Measurements from ENCODE around the gene LRRFIP1. TPM values are rescaled to one million over a fixed set of nuclear protein-coding genes. Genes with fewer than 3 reads are reported as not detected.
A peak's percentile ranks its signal among the peaks of the same experiment; 100 is the strongest.

Gene LRRFIP1
- total and polyA plus RNA-seq, 9 of the 15 experiments (the other 6 are each of a cell fraction or from before 2014, with no cell fraction given) = 13.1 to 45.2 (median 31.3) TPM

- H4K20me1 ChIP-seq (replicated peaks; ENCODE audit: control insufficient read depth, insufficient read depth, low read length) = no peaks in the 10 kb centered on the region
- peak overlapping the region in 1 of 2 experiments; percentile 84; a peak in 2 of 4 replicates for H3K9ac ChIP-seq (ENCODE audit: insufficient read depth in 1 of 2, low read depth in 2 of 2, low read length in 2 of 2)
- H3K4me2 ChIP-seq (ENCODE audit: insufficient read depth, low read length) = no peak overlapping the region
- peaks cover 2% of the 10 kb centered on the region for H3K9me1 ChIP-seq (ENCODE audit: control insufficient read depth, insufficient read depth, low read length)
- in situ Hi-C loops (cut with MboI) = no loop called here
- BruUV-seq (replicated peaks) = no TSS peak
- FAIRE-seq (no peak), ATAC-seq (peak; percentile 69), DNase-seq (ENCODE audit: extremely low read depth in 1 of 4, low spot score in 3 of 4) (peak in 1 of 4 experiments; percentile 5)
- intact Hi-C loops (cut with micrococcal nuclease) = no loop called here
- ChIA-PET POLR2A (interaction anchor here (1.0 kb wide), 1 partner anchor 119 kb away, joined by 3 read pairs; no protein-coding TSS in a partner anchor), CTCF (ENCODE audit: low intra/inter-chr PET ratio) (no interaction called here)
- no peaks in the 10 kb centered on the region for H3K27me3 ChIP-seq (ENCODE audit: control insufficient read depth in 2 of 2, insufficient read depth in 2 of 2, low read length in 2 of 2)
- no peaks in the 10 kb centered on the region; the same call in 2 of the 3 replicates for H3K79me2 ChIP-seq (ENCODE audit: control insufficient read depth, insufficient read depth, low read length)
- no peaks in the 10 kb centered on the region for H3K9me3 ChIP-seq (replicated peaks; ENCODE audit: control insufficient read depth, insufficient read depth, low read depth, low read length)
- H2AFZ ChIP-seq (ENCODE audit: low read depth, low read length) = no peak overlapping the region
- H3K4me3 ChIP-seq = no peak overlapping the region
- 52% methylated on average over 11 of the region's 13 CpGs for WGBS (ENCODE audit: insufficient coverage, low coverage, missing lambda C conversion rate)
- peaks cover 0 to 11% of the 10 kb centered on the region in 2 experiments; a peak in 3 of 5 replicates for H3K4me1 ChIP-seq (replicated peaks in 1 of 2; ENCODE audit: control insufficient read depth in 2 of 2, insufficient read depth in 2 of 2, low read length in 2 of 2)
- peaks cover 5% of the 10 kb centered on the region; the same call in 1 of the 3 replicates for H3K36me3 ChIP-seq (ENCODE audit: control insufficient read depth, insufficient read depth, low read length)
- H3K27ac ChIP-seq (ENCODE audit: extremely low read depth, low read depth, low read length) = no peak overlapping the region
- no peak for TF ChIP-seq U2AF2 (optimal IDR thresholded peaks at IDR 0.05; ENCODE audit: low read depth, low read length)
- TF ChIP-seq, protein P1, sequence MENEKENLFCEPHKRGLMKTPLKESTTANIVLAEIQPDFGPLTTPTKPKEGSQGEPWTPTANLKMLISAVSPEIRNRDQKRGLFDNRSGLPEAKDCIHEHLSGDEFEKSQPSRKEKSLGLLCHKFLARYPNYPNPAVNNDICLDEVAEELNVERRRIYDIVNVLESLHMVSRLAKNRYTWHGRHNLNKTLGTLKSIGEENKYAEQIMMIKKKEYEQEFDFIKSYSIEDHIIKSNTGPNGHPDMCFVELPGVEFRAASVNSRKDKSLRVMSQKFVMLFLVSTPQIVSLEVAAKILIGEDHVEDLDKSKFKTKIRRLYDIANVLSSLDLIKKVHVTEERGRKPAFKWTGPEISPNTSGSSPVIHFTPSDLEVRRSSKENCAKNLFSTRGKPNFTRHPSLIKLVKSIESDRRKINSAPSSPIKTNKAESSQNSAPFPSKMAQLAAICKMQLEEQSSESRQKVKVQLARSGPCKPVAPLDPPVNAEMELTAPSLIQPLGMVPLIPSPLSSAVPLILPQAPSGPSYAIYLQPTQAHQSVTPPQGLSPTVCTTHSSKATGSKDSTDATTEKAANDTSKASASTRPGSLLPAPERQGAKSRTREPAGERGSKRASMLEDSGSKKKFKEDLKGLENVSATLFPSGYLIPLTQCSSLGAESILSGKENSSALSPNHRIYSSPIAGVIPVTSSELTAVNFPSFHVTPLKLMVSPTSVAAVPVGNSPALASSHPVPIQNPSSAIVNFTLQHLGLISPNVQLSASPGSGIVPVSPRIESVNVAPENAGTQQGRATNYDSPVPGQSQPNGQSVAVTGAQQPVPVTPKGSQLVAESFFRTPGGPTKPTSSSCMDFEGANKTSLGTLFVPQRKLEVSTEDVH (IDR thresholded peaks at IDR 0.05; ENCODE audit: low read depth, partially characterized antibody) = no peak
- no peak for TF ChIP-seq PTTG1 (tag; IDR thresholded peaks at IDR 0.05; ENCODE audit: low read depth)
- no peak for TF ChIP-seq SREBF2 (CRISPR knock-in tag; IDR thresholded peaks at IDR 0.05)
- TF ChIP-seq POLR2B (IDR thresholded peaks at IDR 0.05; ENCODE audit: low read depth, partially characterized antibody) = no peak
- TF ChIP-seq OTX1 (CRISPR knock-in tag; IDR thresholded peaks at IDR 0.05) = no peak
- no peak for TF ChIP-seq ZNF124 (CRISPR knock-in tag; IDR thresholded peaks at IDR 0.05)
- no peak for TF ChIP-seq EP300 (IDR thresholded peaks at IDR 0.05; ENCODE audit: low read length)
- no peak for TF ChIP-seq ZNF347 (CRISPR knock-in tag; IDR thresholded peaks at IDR 0.05; ENCODE audit: low read depth)
- TF ChIP-seq, protein P2, sequence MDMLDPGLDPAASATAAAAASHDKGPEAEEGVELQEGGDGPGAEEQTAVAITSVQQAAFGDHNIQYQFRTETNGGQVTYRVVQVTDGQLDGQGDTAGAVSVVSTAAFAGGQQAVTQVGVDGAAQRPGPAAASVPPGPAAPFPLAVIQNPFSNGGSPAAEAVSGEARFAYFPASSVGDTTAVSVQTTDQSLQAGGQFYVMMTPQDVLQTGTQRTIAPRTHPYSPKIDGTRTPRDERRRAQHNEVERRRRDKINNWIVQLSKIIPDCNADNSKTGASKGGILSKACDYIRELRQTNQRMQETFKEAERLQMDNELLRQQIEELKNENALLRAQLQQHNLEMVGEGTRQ (CRISPR knock-in tag; IDR thresholded peaks at IDR 0.05) = no peak
- no peak for TF ChIP-seq PYGO2 (tag; IDR thresholded peaks at IDR 0.05)
- TF ChIP-seq, protein P3, sequence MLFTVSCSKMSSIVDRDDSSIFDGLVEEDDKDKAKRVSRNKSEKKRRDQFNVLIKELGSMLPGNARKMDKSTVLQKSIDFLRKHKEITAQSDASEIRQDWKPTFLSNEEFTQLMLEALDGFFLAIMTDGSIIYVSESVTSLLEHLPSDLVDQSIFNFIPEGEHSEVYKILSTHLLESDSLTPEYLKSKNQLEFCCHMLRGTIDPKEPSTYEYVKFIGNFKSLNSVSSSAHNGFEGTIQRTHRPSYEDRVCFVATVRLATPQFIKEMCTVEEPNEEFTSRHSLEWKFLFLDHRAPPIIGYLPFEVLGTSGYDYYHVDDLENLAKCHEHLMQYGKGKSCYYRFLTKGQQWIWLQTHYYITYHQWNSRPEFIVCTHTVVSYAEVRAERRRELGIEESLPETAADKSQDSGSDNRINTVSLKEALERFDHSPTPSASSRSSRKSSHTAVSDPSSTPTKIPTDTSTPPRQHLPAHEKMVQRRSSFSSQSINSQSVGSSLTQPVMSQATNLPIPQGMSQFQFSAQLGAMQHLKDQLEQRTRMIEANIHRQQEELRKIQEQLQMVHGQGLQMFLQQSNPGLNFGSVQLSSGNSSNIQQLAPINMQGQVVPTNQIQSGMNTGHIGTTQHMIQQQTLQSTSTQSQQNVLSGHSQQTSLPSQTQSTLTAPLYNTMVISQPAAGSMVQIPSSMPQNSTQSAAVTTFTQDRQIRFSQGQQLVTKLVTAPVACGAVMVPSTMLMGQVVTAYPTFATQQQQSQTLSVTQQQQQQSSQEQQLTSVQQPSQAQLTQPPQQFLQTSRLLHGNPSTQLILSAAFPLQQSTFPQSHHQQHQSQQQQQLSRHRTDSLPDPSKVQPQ (CRISPR knock-in tag; IDR thresholded peaks at IDR 0.05; ENCODE audit: borderline replicate concordance) = no peak
- no peak for TF ChIP-seq ZNF121 (CRISPR knock-in tag; conservative IDR thresholded peaks at IDR 0.05)
- no peak for TF ChIP-seq NFYB (IDR thresholded peaks at IDR 0.05; ENCODE audit: extremely low read depth, insufficient read length)
- TF ChIP-seq MBD1 (CRISPR knock-in tag; IDR thresholded peaks at IDR 0.05) = no peak
These were observed 105.5 kb downstream of the LRRFIP1 start for GRCh38 chr2:237732790-237733381.

All from K562 (cell line).